Activated CD8-positive, alpha-beta T cell treated with anti-CD3 and anti-CD28 coated beads for 36 hours (primary cell): ENCODE results near the gene NAA15. TPM values are rescaled to one million over a fixed set of nuclear protein-coding genes. Genes with fewer than 3 reads are reported as not detected.

Experiments
- ATAC-seq: fragments of 200-7000 bp; cut with Tn5 transposase; one replicate; pipeline ENCODE4 v1.10.0; 2021; ENCODE audit warnings: mild to moderate bottlenecking, moderate library complexity
- CTCF ChIA-PET: fragments of 350-600 bp; sonication (Branson Sonifier 250); formaldehyde crosslinking; loops from one replicate; lab custom pipeline; 2021; ENCODE audit warnings: antibody characterized with exemption; lab: Charles Lee
- POLR2A ChIA-PET: fragments of 350-600 bp; sonication (Branson Sonifier 250); formaldehyde crosslinking; loops from one replicate; lab custom pipeline; 2021; ENCODE audit warnings: antibody characterized with exemption; lab: Charles Lee
- DNase-seq: peaks from one replicate; pipeline ENCODE4 v3.0.0-alpha.2; 2020
- H3K27ac Mint-ChIP-seq: one replicate; pipeline ENCODE4 v1.8.0; 2021; ENCODE audit warnings: mild to moderate bottlenecking, mixed read lengths
- H3K27me3 Mint-ChIP-seq: one replicate; pipeline ENCODE4 v1.8.0; 2021; ENCODE audit warnings: mixed read lengths
- H3K36me3 Mint-ChIP-seq: one replicate; pipeline ENCODE4 v1.8.0; 2021; ENCODE audit warnings: low read depth, mixed read lengths
- H3K4me1 Mint-ChIP-seq: one replicate; pipeline ENCODE4 v1.8.0; 2021; ENCODE audit warnings: low read depth, mixed read lengths
- H3K4me3 Mint-ChIP-seq: one replicate; pipeline ENCODE4 v1.8.0; 2021; ENCODE audit warnings: mild to moderate bottlenecking, moderate library complexity, mixed read lengths
- H3K9me3 Mint-ChIP-seq: one replicate; pipeline ENCODE4 v1.8.0; 2021; ENCODE audit warnings: mixed read lengths
- intact Hi-C: fragments of 100-400 bp; cut with micrococcal nuclease; formaldehyde crosslinking; loops from one replicate; pipeline ENCODE4 v1.10.0; 2022
- total RNA-seq, 2 experiments: library from RNA; stranded (reverse); gene quantifications; one replicate each; pipeline ENCODE4 v1.2.3, GENCODE V29; 2021
- TF ChIP-seq, protein P1 (sequence below): fragments of 200-600 bp; IDR thresholded peaks from one replicate; pipeline ENCODE4 v1.8.0; 2022; ENCODE audit warnings: antibody characterized with exemption, mild to moderate bottlenecking

The NAA15 gene
- total RNA-seq, 2 experiments from 2014 or later, result 113 to 114 TPM

DNA sequence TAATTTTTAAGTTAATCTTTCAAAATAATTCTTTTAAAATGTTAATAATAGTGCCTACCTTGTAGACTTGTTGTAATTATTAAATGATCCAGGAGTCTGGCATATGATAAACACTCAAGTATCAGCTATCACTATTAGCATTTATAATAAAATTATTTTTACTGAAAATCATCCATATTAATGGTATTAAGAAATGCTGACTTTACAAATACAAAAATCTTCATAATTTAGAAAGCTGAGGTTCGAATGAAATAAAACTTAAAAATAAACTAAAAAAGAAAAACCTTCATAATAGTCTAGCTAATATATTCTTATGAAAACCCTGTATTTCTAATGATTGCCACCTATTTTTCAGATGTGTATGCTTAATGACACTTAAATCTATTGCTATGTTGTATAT is 26.5 kb upstream of the NAA15 start:
- Mint-ChIP-seq H3K9me3 (no peaks in the 10 kb centered on the region), H3K27me3 (peaks cover 25% of the 10 kb centered on the region), H3K27ac (no peak overlapping the region), H3K36me3 (no peaks in the 10 kb centered on the region), H3K4me3 (no peak overlapping the region), H3K4me1 (peaks cover 10% of the 10 kb centered on the region)
- DNase-seq, result no peak
- POLR2A ChIA-PET, result interaction anchor here (0.9 kb wide), 1 partner anchor 14 kb away, joined by 4 read pairs; no protein-coding TSS in a partner anchor
- ATAC-seq, result no peak
- intact Hi-C loops, result no loop called here
- CTCF ChIA-PET, result interaction anchor here (0.9 to 2.0 kb wide), 4 partner anchors 9 to 25 kb away, joined by 3 to 7 read pairs (median 3); no protein-coding TSS in a partner anchor
- TF ChIP-seq, protein P1, sequence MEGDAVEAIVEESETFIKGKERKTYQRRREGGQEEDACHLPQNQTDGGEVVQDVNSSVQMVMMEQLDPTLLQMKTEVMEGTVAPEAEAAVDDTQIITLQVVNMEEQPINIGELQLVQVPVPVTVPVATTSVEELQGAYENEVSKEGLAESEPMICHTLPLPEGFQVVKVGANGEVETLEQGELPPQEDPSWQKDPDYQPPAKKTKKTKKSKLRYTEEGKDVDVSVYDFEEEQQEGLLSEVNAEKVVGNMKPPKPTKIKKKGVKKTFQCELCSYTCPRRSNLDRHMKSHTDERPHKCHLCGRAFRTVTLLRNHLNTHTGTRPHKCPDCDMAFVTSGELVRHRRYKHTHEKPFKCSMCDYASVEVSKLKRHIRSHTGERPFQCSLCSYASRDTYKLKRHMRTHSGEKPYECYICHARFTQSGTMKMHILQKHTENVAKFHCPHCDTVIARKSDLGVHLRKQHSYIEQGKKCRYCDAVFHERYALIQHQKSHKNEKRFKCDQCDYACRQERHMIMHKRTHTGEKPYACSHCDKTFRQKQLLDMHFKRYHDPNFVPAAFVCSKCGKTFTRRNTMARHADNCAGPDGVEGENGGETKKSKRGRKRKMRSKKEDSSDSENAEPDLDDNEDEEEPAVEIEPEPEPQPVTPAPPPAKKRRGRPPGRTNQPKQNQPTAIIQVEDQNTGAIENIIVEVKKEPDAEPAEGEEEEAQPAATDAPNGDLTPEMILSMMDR, result no peak

DNA sequence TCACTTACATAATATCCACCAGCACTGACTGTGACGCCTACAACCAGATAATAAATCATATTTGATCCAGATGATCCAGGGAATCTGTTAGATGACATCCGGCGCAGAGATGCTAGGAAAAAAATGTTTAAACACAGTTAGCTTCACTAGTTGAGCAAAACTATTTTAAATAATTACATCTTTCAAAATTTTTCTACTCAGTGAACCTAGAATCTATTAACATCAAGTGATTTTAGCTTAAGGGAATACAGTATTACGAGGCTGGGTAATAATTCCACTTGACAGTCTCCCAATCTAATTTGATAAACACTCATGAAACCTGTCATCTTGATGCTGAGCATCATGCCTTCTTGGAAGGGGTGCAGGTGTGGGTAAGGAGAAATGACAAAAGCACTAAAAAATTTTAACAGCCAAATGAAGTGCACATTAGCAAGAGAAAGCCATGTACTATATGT is 26.0 kb upstream of the NAA15 start:
- H3K27ac Mint-ChIP-seq, result no peak overlapping the region
- no peak overlapping the region for H3K4me3 Mint-ChIP-seq
- intact Hi-C loops, result no loop called here
- DNase-seq (no peak), ATAC-seq (no peak)
- H3K4me1 Mint-ChIP-seq, result peaks cover 12% of the 10 kb centered on the region
- CTCF ChIA-PET, result interaction anchor here (0.9 to 2.0 kb wide), 4 partner anchors 9 to 25 kb away, joined by 3 to 7 read pairs (median 3); no protein-coding TSS in a partner anchor
- H3K27me3 Mint-ChIP-seq, result peaks cover 30% of the 10 kb centered on the region
- POLR2A ChIA-PET, result no interaction called here
- TF ChIP-seq, protein P1, result no peak
- no peaks in the 10 kb centered on the region for H3K9me3 Mint-ChIP-seq
- no peaks in the 10 kb centered on the region for H3K36me3 Mint-ChIP-seq

DNA sequence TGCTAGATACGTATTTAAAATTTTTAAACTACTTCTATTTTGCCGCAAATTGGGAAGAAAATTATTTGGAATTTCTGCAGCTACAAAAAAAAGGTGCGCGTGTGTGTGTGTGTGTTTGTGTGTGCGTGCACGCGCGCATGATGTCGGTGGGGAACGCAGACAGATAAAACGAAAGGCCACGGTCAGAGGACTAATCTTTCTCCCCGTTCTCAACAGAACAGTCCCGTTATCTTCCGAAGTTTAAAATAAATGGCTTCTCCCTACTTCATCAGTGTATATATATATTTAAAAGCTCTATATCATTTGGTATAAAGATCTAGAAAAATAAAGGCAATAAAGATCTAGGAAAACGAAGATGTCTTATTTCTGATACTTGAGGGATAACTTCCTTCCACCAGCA is 22.8 kb upstream of the NAA15 start:
- ATAC-seq, result no peak
- Mint-ChIP-seq H3K36me3 (no peaks in the 10 kb centered on the region), H3K4me1 (peaks cover 13% of the 10 kb centered on the region), H3K27me3 (peaks cover 36% of the 10 kb centered on the region), H3K9me3 (no peaks in the 10 kb centered on the region), H3K4me3 (peak overlapping the region; percentile 72), H3K27ac (no peak overlapping the region)
- POLR2A ChIA-PET, result no interaction called here
- intact Hi-C loops, result no loop called here
- CTCF ChIA-PET, result no interaction called here
- TF ChIP-seq, protein P1, result no peak
- no peak for DNase-seq

DNA sequence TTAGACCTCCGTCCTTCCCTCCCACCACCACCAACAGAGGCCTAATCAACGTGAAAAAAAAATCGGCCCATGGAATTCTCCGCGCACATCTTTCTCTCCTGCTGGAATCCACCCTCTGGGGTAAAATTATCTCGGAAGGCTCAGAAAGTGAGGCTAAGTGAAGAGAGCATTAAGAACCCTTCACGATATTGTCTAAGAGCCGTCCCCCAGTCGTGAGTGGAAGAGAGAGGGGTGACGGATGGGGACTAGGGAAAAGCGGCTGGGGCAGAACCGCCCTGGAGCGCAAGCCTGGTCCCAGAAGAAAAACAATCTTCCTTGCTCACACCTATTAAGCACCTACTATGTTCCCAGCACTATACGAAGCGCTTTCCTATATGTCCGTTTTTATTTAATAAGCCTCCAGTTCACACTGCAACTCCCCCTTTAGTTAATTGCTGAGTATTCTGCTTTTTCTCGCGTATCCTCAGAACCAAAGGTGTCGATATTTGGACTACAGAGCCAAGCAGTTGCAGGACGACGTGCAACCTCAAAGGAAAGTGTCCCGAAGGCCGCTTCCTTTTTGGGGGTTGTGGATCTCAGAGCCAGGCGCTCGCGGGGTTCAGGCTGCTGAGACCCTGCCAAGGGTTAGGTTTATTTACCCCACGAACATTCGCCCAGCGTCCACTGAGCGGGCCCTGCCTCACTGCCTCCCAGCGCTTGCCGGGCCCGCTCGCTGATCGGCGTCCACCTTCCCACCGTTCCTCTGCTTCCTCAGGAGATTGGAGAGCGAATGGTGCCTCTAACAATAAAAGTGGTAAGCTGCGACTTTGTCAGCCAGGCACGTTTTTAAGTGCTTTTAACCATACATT is 22.2 kb upstream of the NAA15 start:
- POLR2A ChIA-PET, result no interaction called here
- H3K9me3 Mint-ChIP-seq, result peaks cover under 1% of the 10 kb centered on the region
- DNase-seq (no peak), ATAC-seq (peak; percentile 34)
- intact Hi-C loops, result no loop called here
- H3K4me3 Mint-ChIP-seq, result peak overlapping the region; percentile 72
- CTCF ChIA-PET, result interaction anchor here (1.6 to 2.2 kb wide), 2 partner anchors 13 to 16 kb away, joined by 8 to 12 read pairs; no protein-coding TSS in a partner anchor
- H3K27me3 Mint-ChIP-seq, result peaks cover 36% of the 10 kb centered on the region
- H3K4me1 Mint-ChIP-seq, result peaks cover 13% of the 10 kb centered on the region
- H3K36me3 Mint-ChIP-seq, result no peaks in the 10 kb centered on the region
- TF ChIP-seq, protein P1, result no peak
- H3K27ac Mint-ChIP-seq, result no peak overlapping the region
